Activated CD8-positive, alpha-beta T cell treated with anti-CD3 and anti-CD28 coated beads, Interleukin-2, amount 10 ng/mL, durations not matched to agents 7 days and 5 days (primary cell): ENCODE results near the gene SLC35E3. TPM values are rescaled to one million over a fixed set of nuclear protein-coding genes. Genes with fewer than 3 reads are reported as not detected.
A peak's percentile ranks its signal among the peaks of the same experiment; 100 is the strongest.

Experiments
- ATAC-seq: fragments of 150-1000 bp; cut with Tn5 transposase; one replicate; pipeline ENCODE4 v1.10.0; 2021; ENCODE audit warnings: moderate library complexity
- CTCF ChIA-PET: fragments of 350-600 bp; sonication (Branson Sonifier 250); formaldehyde crosslinking; loops from one replicate; lab custom pipeline; 2021; ENCODE audit warnings: antibody characterized with exemption; lab: Charles Lee
- POLR2A ChIA-PET: fragments of 350-600 bp; sonication (Branson Sonifier 250); formaldehyde crosslinking; loops from one replicate; lab custom pipeline; 2021; ENCODE audit warnings: antibody characterized with exemption; lab: Charles Lee
- DNase-seq: peaks from one replicate; pipeline ENCODE4 v3.0.0-alpha.2; 2020
- H3K27ac Mint-ChIP-seq: one replicate; pipeline ENCODE4 v1.8.0; 2021; ENCODE audit warnings: mild to moderate bottlenecking, mixed read lengths
- H3K27me3 Mint-ChIP-seq: one replicate; pipeline ENCODE4 v1.8.0; 2021; ENCODE audit warnings: low read depth, mixed read lengths
- H3K36me3 Mint-ChIP-seq: one replicate; pipeline ENCODE4 v1.8.0; 2021; ENCODE audit warnings: low read depth, mixed read lengths
- H3K4me1 Mint-ChIP-seq: one replicate; pipeline ENCODE4 v1.8.0; 2021; ENCODE audit warnings: low read depth, mixed read lengths
- H3K4me3 Mint-ChIP-seq: one replicate; pipeline ENCODE4 v1.8.0; 2021; ENCODE audit warnings: mild to moderate bottlenecking, mixed read lengths
- H3K9me3 Mint-ChIP-seq: one replicate; pipeline ENCODE4 v1.8.0; 2022; ENCODE audit warnings: mixed read lengths; ENCODE audit not compliant: insufficient read depth
- total RNA-seq, 2 experiments: library from RNA; stranded (reverse); gene quantifications; one replicate each; pipeline ENCODE4 v1.2.3, GENCODE V29; 2021

The SLC35E3 gene
- total RNA-seq, 2 experiments from 2014 or later, result 9.6 to 9.8 TPM

DNA sequence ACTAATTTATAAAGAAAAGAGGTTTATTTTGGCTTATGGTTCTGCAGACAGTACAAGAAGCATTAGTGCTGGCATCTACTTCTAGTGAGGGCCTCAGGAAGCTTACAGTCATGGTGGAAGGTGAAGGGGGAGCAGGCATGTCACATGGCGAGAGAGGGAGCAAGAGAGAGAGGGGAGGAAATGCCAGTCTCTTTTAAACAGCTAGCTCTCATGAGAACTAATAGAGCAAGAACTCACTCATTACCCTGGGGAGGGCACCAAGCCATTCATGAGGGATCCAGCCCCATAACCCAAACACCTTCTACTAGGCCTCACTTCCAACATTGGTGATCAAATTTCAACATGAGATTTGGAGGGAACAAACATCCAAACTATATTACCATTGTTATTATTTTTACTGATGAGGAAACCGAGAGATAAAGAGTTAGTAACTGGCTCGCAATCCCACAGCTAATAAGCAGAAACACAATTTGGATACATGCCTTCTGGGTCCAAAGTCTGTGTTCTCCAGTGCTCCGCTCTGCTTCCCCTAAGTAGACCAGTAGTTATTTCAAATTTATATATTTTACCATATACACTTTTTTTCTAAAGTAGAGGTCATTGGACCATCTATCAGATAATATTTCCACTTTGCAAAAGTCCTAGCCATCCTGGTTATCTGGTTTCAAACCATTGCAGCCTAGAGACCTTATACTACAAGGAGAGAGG lies 9.7 kb downstream of the SLC35E3 start:
- Mint-ChIP-seq H3K27me3 (no peaks in the 10 kb centered on the region), H3K4me3 (no peak overlapping the region), H3K9me3 (no peaks in the 10 kb centered on the region), H3K36me3 (peaks cover 56% of the 10 kb centered on the region), H3K4me1 (no peaks in the 10 kb centered on the region), H3K27ac (no peak overlapping the region)
- CTCF ChIA-PET, result no interaction called here
- no peak for ATAC-seq
- POLR2A ChIA-PET, result no interaction called here
- no peak for DNase-seq

DNA sequence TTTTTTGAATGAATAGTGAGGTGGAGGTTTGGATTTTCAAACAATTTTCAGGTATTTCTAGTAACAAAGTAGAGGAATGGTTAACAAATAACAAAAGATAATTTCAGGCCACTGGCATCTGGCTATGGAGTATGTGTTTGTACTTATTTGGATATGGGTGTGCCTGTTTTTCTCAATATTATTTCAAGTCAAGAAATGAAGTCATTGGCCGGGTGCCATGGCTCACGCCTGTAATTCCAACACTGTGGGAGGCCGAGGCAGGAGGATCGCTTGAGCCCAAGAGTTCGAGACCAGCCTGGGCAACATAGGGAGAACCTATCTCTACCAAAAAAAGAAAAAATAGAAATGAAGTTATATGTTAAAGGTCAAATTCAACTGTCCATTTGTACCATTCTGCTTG lies 13.9 kb downstream of the SLC35E3 start:
- CTCF ChIA-PET, result interaction anchor here (1.1 to 1.3 kb wide), 2 partner anchors 13 to 48 kb away, joined by 3 read pairs; partner anchors contain the start of gene MDM2
- H3K36me3 Mint-ChIP-seq, result peaks cover 40% of the 10 kb centered on the region
- POLR2A ChIA-PET, result interaction anchor here (0.6 kb wide), 1 partner anchor 82 kb away, joined by 3 read pairs; no protein-coding TSS in a partner anchor

DNA sequence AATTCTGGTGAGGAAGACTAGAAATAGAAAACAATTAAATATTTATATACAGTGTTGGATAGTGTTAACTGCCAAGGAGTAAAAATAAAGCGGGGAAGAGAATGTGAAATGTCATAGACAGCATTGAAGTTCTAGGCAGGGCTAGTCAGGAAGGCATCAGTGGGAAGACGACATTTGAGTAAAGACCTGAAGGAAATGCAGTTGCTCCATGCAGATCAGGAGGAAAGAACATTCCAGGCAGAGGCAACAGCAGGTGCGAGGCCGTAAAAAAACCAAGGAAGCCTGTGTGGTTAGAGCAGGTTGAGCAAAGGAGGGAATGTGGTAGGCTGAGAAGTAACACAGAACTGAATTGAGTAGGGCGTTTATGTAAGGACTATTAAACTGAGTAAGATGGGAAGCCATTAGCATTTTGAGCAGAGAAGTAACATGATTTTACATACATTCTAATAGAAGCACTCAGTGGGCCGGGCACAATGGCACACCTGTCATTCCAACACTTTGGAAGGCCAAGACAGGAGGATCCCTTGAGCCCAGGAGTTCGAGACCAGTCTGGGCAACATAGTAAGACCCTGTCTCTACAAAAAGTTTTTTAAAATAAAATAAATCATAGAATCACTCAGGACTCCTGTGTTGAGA lies 14.9 kb downstream of the SLC35E3 start:
- no peak overlapping the region for H3K27ac Mint-ChIP-seq
- H3K4me1 Mint-ChIP-seq, result no peaks in the 10 kb centered on the region
- H3K27me3 Mint-ChIP-seq, result no peaks in the 10 kb centered on the region
- CTCF ChIA-PET, result interaction anchor here (1.1 to 1.3 kb wide), 2 partner anchors 14 to 47 kb away, joined by 3 read pairs; partner anchors contain the start of gene MDM2
- no peak for ATAC-seq
- DNase-seq, result no peak
- H3K9me3 Mint-ChIP-seq, result no peaks in the 10 kb centered on the region
- H3K36me3 Mint-ChIP-seq, result peaks cover 31% of the 10 kb centered on the region
- no peak overlapping the region for H3K4me3 Mint-ChIP-seq
- POLR2A ChIA-PET, result no interaction called here

More for the DNA sequence above, 13.9 kb downstream of the SLC35E3 start:
- no peak for ATAC-seq
- Mint-ChIP-seq H3K9me3 (no peaks in the 10 kb centered on the region), H3K27ac (no peak overlapping the region), H3K4me3 (no peak overlapping the region), H3K4me1 (no peaks in the 10 kb centered on the region), H3K27me3 (no peaks in the 10 kb centered on the region)
- no peak for DNase-seq

DNA sequence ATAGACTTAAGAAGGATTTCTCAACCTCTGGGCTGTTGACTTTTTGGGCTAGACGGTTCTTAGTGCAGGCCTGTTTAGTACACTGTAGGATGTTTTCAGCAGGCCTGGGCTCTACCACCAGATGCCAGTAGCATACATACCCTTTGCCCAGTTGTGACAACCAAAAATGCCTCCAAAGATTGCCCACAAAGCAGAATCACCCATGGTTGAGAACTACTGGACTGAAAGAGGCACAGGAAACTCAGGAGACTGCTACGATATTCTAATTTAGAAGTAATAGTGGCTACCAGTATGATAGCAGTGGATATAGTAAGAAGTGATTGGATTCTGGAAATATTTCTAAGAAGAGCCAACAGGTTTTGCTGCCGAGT lies 15.5 kb downstream of the SLC35E3 start:
- Mint-ChIP-seq H3K27me3 (no peaks in the 10 kb centered on the region), H3K27ac (no peak overlapping the region), H3K9me3 (no peaks in the 10 kb centered on the region), H3K36me3 (peaks cover 26% of the 10 kb centered on the region), H3K4me1 (no peaks in the 10 kb centered on the region), H3K4me3 (no peak overlapping the region)
- ChIA-PET POLR2A (no interaction called here), CTCF (no interaction called here)
- no peak for ATAC-seq
- no peak for DNase-seq

DNA sequence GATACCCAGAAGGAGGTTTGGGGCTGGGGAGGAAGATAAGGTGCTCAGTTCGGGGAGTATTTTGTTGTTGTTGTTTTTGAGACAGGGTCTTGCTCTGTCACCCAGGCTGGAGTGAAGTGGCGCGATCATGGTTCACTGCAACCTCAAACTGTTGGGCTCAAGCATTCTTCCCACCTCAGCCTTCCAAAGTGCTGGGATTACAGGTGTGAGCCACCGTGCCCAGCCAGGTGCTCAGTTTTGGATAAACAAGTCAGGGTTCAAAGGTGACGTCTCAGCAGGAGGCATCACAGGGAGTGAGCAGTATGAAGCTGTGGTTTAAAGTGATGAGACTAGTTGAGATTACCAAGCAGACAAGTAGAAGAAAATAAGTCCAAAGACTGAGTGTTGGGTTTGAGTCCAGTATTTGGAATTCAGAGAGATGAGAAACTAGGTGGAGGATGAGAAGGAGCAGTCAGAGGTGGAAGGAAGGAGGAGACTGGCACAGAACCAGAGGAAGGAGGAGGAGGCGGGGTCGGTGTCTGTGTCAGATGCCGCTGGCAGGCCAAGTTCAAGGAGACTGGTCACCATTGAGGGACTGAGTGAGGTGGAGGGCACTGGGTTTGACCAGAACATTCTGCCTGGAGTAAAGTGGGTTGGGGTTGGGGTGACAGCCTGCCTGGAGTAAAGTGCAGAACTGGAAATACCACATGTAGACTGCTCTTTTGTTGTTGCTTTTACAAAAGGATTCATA lies 16.1 kb downstream of the SLC35E3 start:
- Mint-ChIP-seq H3K9me3 (no peaks in the 10 kb centered on the region), H3K4me1 (no peaks in the 10 kb centered on the region), H3K36me3 (peaks cover 22% of the 10 kb centered on the region), H3K27me3 (no peaks in the 10 kb centered on the region), H3K27ac (peak overlapping the region; percentile 8), H3K4me3 (no peak overlapping the region)
- ATAC-seq, result no peak
- no peak for DNase-seq
- POLR2A ChIA-PET, result no interaction called here
- CTCF ChIA-PET, result no interaction called here

DNA sequence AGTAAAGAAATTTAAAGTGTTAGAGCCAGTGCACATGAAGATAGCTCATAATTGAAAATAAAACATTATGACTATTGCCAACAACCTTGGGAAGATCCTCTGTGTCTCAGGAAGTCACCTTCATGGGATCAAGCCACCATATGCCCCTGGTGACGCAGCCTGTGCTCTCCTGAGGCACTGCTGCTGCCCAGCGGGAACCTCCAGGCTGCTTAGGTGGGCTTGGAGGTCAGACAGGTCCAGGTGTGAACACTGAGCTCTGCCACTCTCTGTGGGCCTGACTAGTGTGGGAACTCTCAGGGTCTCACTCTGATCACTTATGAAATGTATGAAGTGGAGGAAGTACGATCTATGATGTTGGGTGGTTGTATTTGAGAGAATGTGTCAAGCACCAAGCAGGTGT lies 16.7 kb downstream of the SLC35E3 start:
- H3K9me3 Mint-ChIP-seq, result no peaks in the 10 kb centered on the region
- H3K4me3 Mint-ChIP-seq, result no peak overlapping the region
- no peak overlapping the region for H3K27ac Mint-ChIP-seq
- DNase-seq (no peak), ATAC-seq (no peak)
- peaks cover 21% of the 10 kb centered on the region for H3K36me3 Mint-ChIP-seq
- H3K27me3 Mint-ChIP-seq, result no peaks in the 10 kb centered on the region
- CTCF ChIA-PET, result no interaction called here
- POLR2A ChIA-PET, result no interaction called here
- no peaks in the 10 kb centered on the region for H3K4me1 Mint-ChIP-seq

DNA sequence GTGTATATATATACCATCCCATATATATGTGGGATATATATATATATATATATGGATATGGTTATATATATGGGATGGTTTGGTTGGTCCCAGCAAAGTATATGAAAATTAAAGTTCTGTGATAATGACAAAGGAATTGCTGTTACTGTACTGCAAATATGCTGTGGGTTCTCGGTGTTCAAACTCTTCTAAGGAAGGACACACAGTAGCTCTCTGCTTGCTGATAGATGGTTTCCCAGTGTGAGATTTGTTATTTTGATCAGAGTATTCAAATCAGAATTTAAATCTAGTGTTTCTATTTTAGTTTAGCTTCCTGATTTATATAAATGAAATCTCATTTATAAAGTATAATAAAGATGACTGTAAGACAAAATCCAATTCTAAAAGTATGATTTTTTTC lies 19.7 kb downstream of the SLC35E3 start:
- Mint-ChIP-seq H3K27me3 (no peaks in the 10 kb centered on the region), H3K9me3 (no peaks in the 10 kb centered on the region), H3K27ac (no peak overlapping the region), H3K36me3 (peaks cover 11% of the 10 kb centered on the region), H3K4me1 (no peaks in the 10 kb centered on the region), H3K4me3 (no peak overlapping the region)
- ChIA-PET CTCF (no interaction called here), POLR2A (no interaction called here)
- no peak for ATAC-seq
- DNase-seq, result no peak

DNA sequence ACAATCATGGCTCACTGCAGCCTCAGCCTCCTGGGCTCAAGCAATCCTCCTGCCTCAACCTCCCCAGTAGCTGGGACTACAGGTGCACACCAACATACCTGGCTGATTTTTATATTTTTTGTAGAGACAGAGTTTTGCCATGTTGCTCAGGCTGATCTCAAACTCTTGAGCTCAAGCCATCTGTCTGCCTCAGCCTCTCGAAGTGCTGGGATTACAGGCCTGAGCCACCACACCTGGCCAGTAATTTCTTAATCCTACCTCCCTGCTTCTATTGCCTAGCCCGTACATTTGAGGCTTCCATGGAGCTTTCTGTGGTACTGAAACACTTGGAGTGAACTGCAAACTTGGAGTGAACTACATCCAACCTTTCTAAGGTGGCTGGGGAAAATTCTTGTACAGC lies 20.7 kb downstream of the SLC35E3 start:
- no peak overlapping the region for H3K27ac Mint-ChIP-seq
- no peak for DNase-seq
- peaks cover 7% of the 10 kb centered on the region for H3K36me3 Mint-ChIP-seq
- H3K9me3 Mint-ChIP-seq, result no peaks in the 10 kb centered on the region
- ATAC-seq, result no peak
- POLR2A ChIA-PET, result no interaction called here
- H3K27me3 Mint-ChIP-seq, result no peaks in the 10 kb centered on the region
- no peak overlapping the region for H3K4me3 Mint-ChIP-seq
- H3K4me1 Mint-ChIP-seq, result no peaks in the 10 kb centered on the region
- CTCF ChIA-PET, result no interaction called here

DNA sequence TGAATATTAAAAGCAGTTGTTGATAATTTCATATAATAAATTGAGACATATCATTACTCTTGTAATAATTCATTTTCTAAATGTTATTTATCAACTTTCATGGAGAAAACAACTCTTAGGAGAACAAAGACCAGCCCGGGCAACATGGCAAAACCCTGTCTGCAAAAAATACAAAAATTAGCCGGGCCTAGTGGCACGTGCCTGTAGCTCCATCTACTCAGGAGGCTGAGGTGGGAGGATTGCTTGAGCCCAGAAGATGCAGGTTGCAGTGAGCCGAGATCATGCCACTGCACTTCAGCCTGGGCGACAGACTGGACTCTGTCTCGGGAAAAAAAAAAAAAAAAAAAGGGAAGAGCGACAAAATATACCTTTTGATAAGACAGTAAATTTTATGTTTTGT lies 21.2 kb downstream of the SLC35E3 start:
- Mint-ChIP-seq H3K27me3 (no peaks in the 10 kb centered on the region), H3K27ac (no peak overlapping the region), H3K36me3 (peaks cover 5% of the 10 kb centered on the region), H3K4me3 (no peak overlapping the region), H3K4me1 (no peaks in the 10 kb centered on the region), H3K9me3 (no peaks in the 10 kb centered on the region)
- CTCF ChIA-PET, result no interaction called here
- POLR2A ChIA-PET, result no interaction called here
- DNase-seq, result no peak
- ATAC-seq, result no peak

DNA sequence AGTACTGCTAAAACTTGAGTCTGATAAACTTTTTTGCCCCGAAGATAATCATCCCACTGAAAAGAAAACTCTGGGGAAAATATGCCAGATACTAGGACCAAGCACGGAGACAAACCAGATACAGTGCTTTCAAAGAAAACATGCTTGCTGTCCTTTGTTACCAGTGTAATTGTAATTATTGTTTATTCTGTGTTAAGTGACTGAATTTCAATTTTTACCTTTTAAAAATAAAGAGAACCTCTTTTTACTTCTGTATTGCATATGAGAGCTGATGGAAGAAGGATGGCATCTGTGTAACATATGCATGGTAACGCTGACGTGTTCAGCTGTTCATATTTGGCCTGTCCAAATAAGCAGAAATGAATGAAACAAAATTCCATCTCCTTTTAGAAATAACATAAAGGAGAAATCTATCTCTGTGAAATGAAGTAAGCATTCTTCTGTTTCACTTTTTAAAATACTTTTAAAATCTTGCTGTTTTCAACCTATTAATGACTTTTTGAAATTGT lies 22.5 kb downstream of the SLC35E3 start:
- H3K27me3 Mint-ChIP-seq, result no peaks in the 10 kb centered on the region
- CTCF ChIA-PET, result no interaction called here
- H3K27ac Mint-ChIP-seq, result no peak overlapping the region
- DNase-seq, result no peak
- H3K36me3 Mint-ChIP-seq, result peaks cover 4% of the 10 kb centered on the region
- POLR2A ChIA-PET, result interaction anchor here (0.7 kb wide), 1 partner anchor 431 kb away, joined by 3 read pairs; no protein-coding TSS in a partner anchor
- H3K4me3 Mint-ChIP-seq, result no peak overlapping the region
- no peaks in the 10 kb centered on the region for H3K9me3 Mint-ChIP-seq
- ATAC-seq, result no peak
- H3K4me1 Mint-ChIP-seq, result peaks cover 10% of the 10 kb centered on the region

DNA sequence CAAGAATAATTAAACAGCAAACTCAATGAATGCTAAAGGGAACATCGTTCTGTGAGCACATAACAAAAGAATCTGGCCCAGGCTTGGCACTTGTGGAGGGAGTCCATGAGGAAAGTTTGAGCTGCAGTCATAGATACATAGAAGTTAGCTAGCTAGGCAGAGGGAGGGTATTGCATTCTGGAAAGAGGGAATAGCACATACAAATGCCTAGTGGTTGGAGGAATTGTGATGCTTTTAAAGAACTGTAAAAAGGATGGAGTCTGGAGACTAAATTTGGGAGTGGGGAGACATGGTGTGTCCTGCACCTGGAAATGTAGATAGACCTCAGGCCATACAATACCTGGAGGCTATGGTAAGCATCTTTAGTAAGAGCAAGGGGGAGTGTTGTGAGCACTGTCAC lies 24.0 kb downstream of the SLC35E3 start:
- ATAC-seq (no peak), DNase-seq (no peak)
- Mint-ChIP-seq H3K4me1 (peaks cover 16% of the 10 kb centered on the region), H3K4me3 (no peak overlapping the region), H3K27ac (no peak overlapping the region), H3K27me3 (no peaks in the 10 kb centered on the region), H3K36me3 (no peaks in the 10 kb centered on the region), H3K9me3 (no peaks in the 10 kb centered on the region)
- ChIA-PET POLR2A (no interaction called here), CTCF (interaction anchor here (0.6 kb wide), 1 partner anchor 21 kb away, joined by 3 read pairs; no protein-coding TSS in a partner anchor)
